ENCODE measurements around the gene REPIN1. TPM values are rescaled to one million over a fixed set of nuclear protein-coding genes. Genes with fewer than 3 reads are reported as not detected.

Gene REPIN1
- total and polyA plus RNA-seq, 9 of the 15 experiments (the other 6 are each of a cell fraction or from before 2014, with no cell fraction given) = 8.1 to 283 (median 94.3) TPM

DNA sequence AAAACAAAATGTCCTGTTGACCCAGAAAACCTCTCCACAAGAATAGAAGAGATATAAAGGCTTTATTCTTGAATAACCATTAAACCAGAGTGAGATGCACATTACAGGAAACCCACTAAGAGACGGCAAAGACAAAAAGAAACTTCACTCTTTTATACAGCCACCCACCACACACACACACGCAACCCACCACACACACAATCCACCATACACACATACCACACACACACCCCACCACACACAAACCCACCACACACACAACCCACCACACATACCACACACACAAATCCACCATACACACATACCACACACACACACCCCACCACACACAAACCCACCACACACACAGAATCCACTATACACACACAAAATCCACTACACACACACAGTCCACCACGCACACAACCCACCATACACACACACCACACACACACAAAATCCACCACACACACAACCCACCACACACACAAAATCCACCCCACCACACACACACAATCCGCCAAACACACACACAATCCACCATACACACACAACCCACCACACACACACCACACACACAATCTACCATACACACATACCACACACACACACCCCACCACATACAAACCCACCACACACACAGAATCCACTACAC, 9.5 kb upstream of the REPIN1 start (continued):
- no peak for TF ChIP-seq NCOR1 (IDR thresholded peaks at IDR 0.05)
- no peak for TF ChIP-seq CBX5 (IDR thresholded peaks at IDR 0.05; ENCODE audit: borderline replicate concordance, low read depth)
- TF ChIP-seq ZNF121 (CRISPR knock-in tag; conservative IDR thresholded peaks at IDR 0.05) = no peak
- no peak for TF ChIP-seq GATAD2A (IDR thresholded peaks at IDR 0.05)
- peak; percentile 75; the same call in 1 of the 2 replicates for TF ChIP-seq TSC22D4 (tag; IDR thresholded peaks at IDR 0.05)
- TF ChIP-seq, protein P1, sequence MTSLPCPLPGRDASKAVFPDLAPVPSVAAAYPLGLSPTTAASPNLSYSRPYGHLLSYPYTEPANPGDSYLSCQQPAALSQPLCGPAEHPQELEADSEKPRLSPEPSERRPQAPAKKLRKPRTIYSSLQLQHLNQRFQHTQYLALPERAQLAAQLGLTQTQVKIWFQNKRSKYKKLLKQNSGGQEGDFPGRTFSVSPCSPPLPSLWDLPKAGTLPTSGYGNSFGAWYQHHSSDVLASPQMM (CRISPR knock-in tag; IDR thresholded peaks at IDR 0.05) = no peak
- TF ChIP-seq ETV6 (IDR thresholded peaks at IDR 0.05; ENCODE audit: borderline replicate concordance in 1 of 2, low read depth in 2 of 2, low read length in 1 of 2) = no peak
- 0 out of 2 replicates have a peak, but pooled peaks have one; percentile 1 for TF ChIP-seq ETV6 (CRISPR knock-in tag; IDR thresholded peaks at IDR 0.05; ENCODE audit: borderline replicate concordance)
- TF ChIP-seq TGIF2 (CRISPR knock-in tag; IDR thresholded peaks at IDR 0.05) = no peak
- TF ChIP-seq, protein P2, sequence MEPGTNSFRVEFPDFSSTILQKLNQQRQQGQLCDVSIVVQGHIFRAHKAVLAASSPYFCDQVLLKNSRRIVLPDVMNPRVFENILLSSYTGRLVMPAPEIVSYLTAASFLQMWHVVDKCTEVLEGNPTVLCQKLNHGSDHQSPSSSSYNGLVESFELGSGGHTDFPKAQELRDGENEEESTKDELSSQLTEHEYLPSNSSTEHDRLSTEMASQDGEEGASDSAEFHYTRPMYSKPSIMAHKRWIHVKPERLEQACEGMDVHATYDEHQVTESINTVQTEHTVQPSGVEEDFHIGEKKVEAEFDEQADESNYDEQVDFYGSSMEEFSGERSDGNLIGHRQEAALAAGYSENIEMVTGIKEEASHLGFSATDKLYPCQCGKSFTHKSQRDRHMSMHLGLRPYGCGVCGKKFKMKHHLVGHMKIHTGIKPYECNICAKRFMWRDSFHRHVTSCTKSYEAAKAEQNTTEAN (CRISPR knock-in tag; IDR thresholded peaks at IDR 0.05) = 0 out of 2 replicates have a peak, but pooled peaks have one; percentile 27
- TF ChIP-seq, protein P3, sequence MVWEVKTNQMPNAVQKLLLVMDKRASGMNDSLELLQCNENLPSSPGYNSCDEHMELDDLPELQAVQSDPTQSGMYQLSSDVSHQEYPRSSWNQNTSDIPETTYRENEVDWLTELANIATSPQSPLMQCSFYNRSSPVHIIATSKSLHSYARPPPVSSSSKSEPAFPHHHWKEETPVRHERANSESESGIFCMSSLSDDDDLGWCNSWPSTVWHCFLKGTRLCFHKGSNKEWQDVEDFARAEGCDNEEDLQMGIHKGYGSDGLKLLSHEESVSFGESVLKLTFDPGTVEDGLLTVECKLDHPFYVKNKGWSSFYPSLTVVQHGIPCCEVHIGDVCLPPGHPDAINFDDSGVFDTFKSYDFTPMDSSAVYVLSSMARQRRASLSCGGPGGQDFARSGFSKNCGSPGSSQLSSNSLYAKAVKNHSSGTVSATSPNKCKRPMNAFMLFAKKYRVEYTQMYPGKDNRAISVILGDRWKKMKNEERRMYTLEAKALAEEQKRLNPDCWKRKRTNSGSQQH (CRISPR knock-in tag; IDR thresholded peaks at IDR 0.05) = peak; percentile 20; the same call in 1 of the 2 replicates
- TF ChIP-seq PHF20 (IDR thresholded peaks at IDR 0.05; ENCODE audit: partially characterized antibody) = peak; percentile 78
- TF ChIP-seq, protein P4, sequence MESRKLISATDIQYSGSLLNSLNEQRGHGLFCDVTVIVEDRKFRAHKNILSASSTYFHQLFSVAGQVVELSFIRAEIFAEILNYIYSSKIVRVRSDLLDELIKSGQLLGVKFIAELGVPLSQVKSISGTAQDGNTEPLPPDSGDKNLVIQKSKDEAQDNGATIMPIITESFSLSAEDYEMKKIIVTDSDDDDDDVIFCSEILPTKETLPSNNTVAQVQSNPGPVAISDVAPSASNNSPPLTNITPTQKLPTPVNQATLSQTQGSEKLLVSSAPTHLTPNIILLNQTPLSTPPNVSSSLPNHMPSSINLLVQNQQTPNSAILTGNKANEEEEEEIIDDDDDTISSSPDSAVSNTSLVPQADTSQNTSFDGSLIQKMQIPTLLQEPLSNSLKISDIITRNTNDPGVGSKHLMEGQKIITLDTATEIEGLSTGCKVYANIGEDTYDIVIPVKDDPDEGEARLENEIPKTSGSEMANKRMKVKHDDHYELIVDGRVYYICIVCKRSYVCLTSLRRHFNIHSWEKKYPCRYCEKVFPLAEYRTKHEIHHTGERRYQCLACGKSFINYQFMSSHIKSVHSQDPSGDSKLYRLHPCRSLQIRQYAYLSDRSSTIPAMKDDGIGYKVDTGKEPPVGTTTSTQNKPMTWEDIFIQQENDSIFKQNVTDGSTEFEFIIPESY (CRISPR knock-in tag; IDR thresholded peaks at IDR 0.05) = peak; percentile 84
- TF ChIP-seq CC2D1A (IDR thresholded peaks at IDR 0.05) = 0 out of 2 replicates have a peak, but pooled peaks have one; percentile 13
- no peak for TF ChIP-seq ERF (CRISPR knock-in tag; IDR thresholded peaks at IDR 0.05)
- no peak for TF ChIP-seq CREB5 (CRISPR knock-in tag; IDR thresholded peaks at IDR 0.05)
- no peak for TF ChIP-seq PTBP1 (IDR thresholded peaks at IDR 0.05; ENCODE audit: low read depth, low read length)

Data from K562 (cell line).